DLD1 (cell line): ENCODE results near the gene RBM47.

Source experiments
- in situ Hi-C: cut with HindIII; loops from 2 replicates; pipeline ENCODE4 v1.10.0; 2017; ENCODE audit warnings: low sequenced_read_pairs

The RBM47 gene

GRCh38 chr4:40626183-40626990 is 3.3 kb downstream of the RBM47 start:
- in situ Hi-C loops: no loop called here

GRCh38 chr4:40623707-40624106 is 6.0 kb downstream of the RBM47 start:
- in situ Hi-C loops: loop anchor here (25.0 kb wide), 1 partner anchor 136 kb away; no protein-coding TSS in a partner anchor

GRCh38 chr4:40622913-40623312 is 6.8 kb downstream of the RBM47 start:
- in situ Hi-C loops: loop anchor here (25.0 kb wide), 1 partner anchor 136 kb away; no protein-coding TSS in a partner anchor

- in situ Hi-C loops: loop anchor here (25.0 kb wide), 1 partner anchor 135 kb away; no protein-coding TSS in a partner anchor
These were observed 7.8 kb downstream of the RBM47 start for GRCh38 chr4:40621592-40622512.

GRCh38 chr4:40621229-40621591 is 8.5 kb downstream of the RBM47 start:
- in situ Hi-C loops: loop anchor here (25.0 kb wide), 1 partner anchor 134 kb away; no protein-coding TSS in a partner anchor

GRCh38 chr4:40619600-40619999 is 10.1 kb downstream of the RBM47 start:
- in situ Hi-C loops: loop anchor here (25.0 kb wide), 1 partner anchor 132 kb away; no protein-coding TSS in a partner anchor

GRCh38 chr4:40617872-40618271 is 11.8 kb downstream of the RBM47 start:
- in situ Hi-C loops: loop anchor here (25.0 kb wide), 1 partner anchor 131 kb away; no protein-coding TSS in a partner anchor

- in situ Hi-C loops: loop anchor here (25.0 kb wide), 1 partner anchor 127 kb away; no protein-coding TSS in a partner anchor
These were observed 15.6 kb downstream of the RBM47 start for GRCh38 chr4:40614031-40614430.

GRCh38 chr4:40613456-40613855 is 16.2 kb downstream of the RBM47 start:
- in situ Hi-C loops: loop anchor here (25.0 kb wide), 1 partner anchor 126 kb away; no protein-coding TSS in a partner anchor

GRCh38 chr4:40612831-40613230 is 16.8 kb downstream of the RBM47 start:
- in situ Hi-C loops: loop anchor here (25.0 kb wide), 1 partner anchor 126 kb away; no protein-coding TSS in a partner anchor

- in situ Hi-C loops: loop anchor here (25.0 kb wide), 1 partner anchor 125 kb away; no protein-coding TSS in a partner anchor
These were observed 17.4 kb downstream of the RBM47 start for GRCh38 chr4:40612283-40612682.

- in situ Hi-C loops: loop anchor here (25.0 kb wide), 1 partner anchor 121 kb away; no protein-coding TSS in a partner anchor
These were observed 21.0 kb downstream of the RBM47 start for GRCh38 chr4:40608628-40609027.

- in situ Hi-C loops: loop anchor here (25.0 kb wide), 1 partner anchor 120 kb away; no protein-coding TSS in a partner anchor
These were observed 22.4 kb downstream of the RBM47 start for GRCh38 chr4:40607221-40607620.

GRCh38 chr4:40606239-40606767 is 23.4 kb downstream of the RBM47 start:
- in situ Hi-C loops: loop anchor here (25.0 kb wide), 1 partner anchor 119 kb away; no protein-coding TSS in a partner anchor

- in situ Hi-C loops: loop anchor here (25.0 kb wide), 1 partner anchor 116 kb away; no protein-coding TSS in a partner anchor
These were observed 26.4 kb downstream of the RBM47 start for GRCh38 chr4:40603281-40603680.

- in situ Hi-C loops: loop anchor here (25.0 kb wide), 1 partner anchor 114 kb away; no protein-coding TSS in a partner anchor
These were observed 28.0 kb downstream of the RBM47 start for GRCh38 chr4:40601641-40602040.

- in situ Hi-C loops: loop anchor here (25.0 kb wide), 1 partner anchor 114 kb away; no protein-coding TSS in a partner anchor
These were observed 28.8 kb downstream of the RBM47 start for GRCh38 chr4:40600850-40601249.

GRCh38 chr4:40599431-40599830 is 30.2 kb downstream of the RBM47 start:
- in situ Hi-C loops: no loop called here

- in situ Hi-C loops: no loop called here
These were observed 33.1 kb downstream of the RBM47 start for GRCh38 chr4:40596522-40596921.

- in situ Hi-C loops: no loop called here
These were observed 33.7 kb downstream of the RBM47 start for GRCh38 chr4:40595981-40596380.
